ENCODE data around the gene PDP2. TPM values are rescaled to one million over a fixed set of nuclear protein-coding genes. Genes with fewer than 3 reads are reported as not detected.

The PDP2 gene
- polyA plus RNA-seq, 1 of the 3 experiments (the other 2 are of a cell fraction) = 4.7 TPM

- TF ChIP-seq PBX3 (IDR thresholded peaks at IDR 0.05) = no peak
These were observed 45.6 kb upstream of the PDP2 start (continued) for GRCh38 chr16:66834746-66835145.

- CTCF ChIA-PET = interaction anchor here (9.7 to 10.1 kb wide), 2 partner anchors 10 to 26 kb away, joined by 68 to 82 read pairs; partner anchors contain the start of gene NAE1
These were observed 39.4 kb upstream of the PDP2 start for GRCh38 chr16:66840883-66841282.

More at GRCh38 chr16:66840883-66841282, 39.4 kb upstream of the PDP2 start:
- Histone ChIP-seq H2AFZ (ENCODE audit: low read depth) (no peak overlapping the region), H3K9me3 (no peaks in the 10 kb centered on the region), H3K4me2 (no peak overlapping the region), H3K9ac (no peak overlapping the region), H4K20me1 (ENCODE audit: insufficient read depth) (no peaks in the 10 kb centered on the region), H3K79me2 (ENCODE audit: insufficient read depth) (no peaks in the 10 kb centered on the region), H3K36me3 (replicated peaks in 1 of 2; ENCODE audit: control insufficient read depth in 1 of 2, insufficient read depth in 2 of 2, low read length in 1 of 2) (no peaks in the 10 kb centered on the region), H3K27ac (ENCODE audit: low read depth in 2 of 2, low read length in 1 of 2) (no peak overlapping the region), H3K27me3 (ENCODE audit: insufficient read depth) (peaks cover 15% of the 10 kb centered on the region; the same call in 1 of the 2 replicates), H3F3A (replicated peaks; ENCODE audit: insufficient read depth) (no peaks in the 10 kb centered on the region), H3K4me3 (ENCODE audit: low read depth in 2 of 2, low read length in 1 of 2) (no peak overlapping the region), H3K9me2 (no peaks in the 10 kb centered on the region), H3K4me1 (ENCODE audit: control insufficient read depth in 1 of 2, insufficient read depth in 2 of 2, low read depth in 1 of 2, low read length in 1 of 2) (peaks cover 0 to 8% of the 10 kb centered on the region in 2 experiments; a peak in 1 of 4 replicates)
- DNase-seq = no peak
- 16% methylated on average over 3 of the region's 3 CpGs for WGBS (ENCODE audit: low lambda C conversion rate)
- TF ChIP-seq USF2 (IDR thresholded peaks at IDR 0.05; ENCODE audit: borderline replicate concordance, low read depth, low read length) = no peak
- no peak for TF ChIP-seq CTCF (IDR thresholded peaks at IDR 0.05)
- no peak for TF ChIP-seq IRF3 (IDR thresholded peaks at IDR 0.05; ENCODE audit: low read depth, low read length)
- no peak for TF ChIP-seq ZBTB33 (IDR thresholded peaks at IDR 0.05; ENCODE audit: borderline replicate concordance, low read depth)
- no peak for TF ChIP-seq ELF1 (IDR thresholded peaks at IDR 0.05)
- no peak for TF ChIP-seq FOXJ3 (CRISPR knock-in tag; IDR thresholded peaks at IDR 0.05)
- no peak for TF ChIP-seq JUND (IDR thresholded peaks at IDR 0.05)
- no peak for TF ChIP-seq FOXM1 (IDR thresholded peaks at IDR 0.05; ENCODE audit: low read depth)
- no peak for TF ChIP-seq USF1 (IDR thresholded peaks at IDR 0.05; ENCODE audit: borderline replicate concordance, low read depth)
- no peak for TF ChIP-seq TAF1 (IDR thresholded peaks at IDR 0.05; ENCODE audit: borderline replicate concordance, low read depth, low read length)
- TF ChIP-seq TCF12 (IDR thresholded peaks at IDR 0.05) = no peak
- no peak for TF ChIP-seq SMC3 (IDR thresholded peaks at IDR 0.05; ENCODE audit: low read depth, low read length)
- no peak for TF ChIP-seq SIN3A (IDR thresholded peaks at IDR 0.05; ENCODE audit: borderline replicate concordance, low read depth, low read length)
- TF ChIP-seq REST (IDR thresholded peaks at IDR 0.05; ENCODE audit: low read depth, low read length) = no peak
- no peak for TF ChIP-seq CHD2 (IDR thresholded peaks at IDR 0.05; ENCODE audit: low read length, partially characterized antibody)
- POLR2A ChIA-PET = no interaction called here
